ENCODE data around the gene PRTN3. TPM values are rescaled to one million over a fixed set of nuclear protein-coding genes. Genes with fewer than 3 reads are reported as not detected.

PRTN3 gene
- total RNA-seq, 2 donors from 2014 or later = not detected

Other genes with a start within 250 kb of the PRTN3 start
- gene POLRMT, start 207.5 kb upstream of the PRTN3 start, total RNA-seq = 10 to 100 TPM; 61.3 to 64.7 TPM
- gene FGF22, start 201.1 kb upstream of the PRTN3 start, total RNA-seq = under 1 TPM; 0.65 to 0.68 TPM
- gene RNF126, start 177.8 kb upstream of the PRTN3 start, total RNA-seq = 100 to 1,000 TPM; 105 to 126 TPM
- 1 to 10 TPM; 1.3 to 2.0 TPM for gene FSTL3, start 164.6 kb upstream of the PRTN3 start, total RNA-seq
- gene PRSS57, start 145.5 kb upstream of the PRTN3 start, total RNA-seq = not detected
- gene PALM, start 132.1 kb upstream of the PRTN3 start, total RNA-seq = not detected
- gene MISP, start 89.9 kb upstream of the PRTN3 start, total RNA-seq = not detected
- 100 to 1,000 TPM; 334 to 341 TPM for gene PTBP1, start 43.5 kb upstream of the PRTN3 start, total RNA-seq
- gene PLPPR3, start 19.0 kb upstream of the PRTN3 start, total RNA-seq = not detected
- 1 to 10 TPM in 1 of 2 donors, under 1 TPM in 1; 0.90 to 1.2 TPM for gene AZU1, start 13.2 kb upstream of the PRTN3 start, total RNA-seq
- not detected for gene ELANE, start 11.3 kb downstream of the PRTN3 start, total RNA-seq
- gene CFD, start 18.7 kb downstream of the PRTN3 start, total RNA-seq = 1 to 10 TPM; 1.9 to 5.3 TPM
- gene MED16, start 52.2 kb downstream of the PRTN3 start, total RNA-seq = 10 to 100 TPM; 59.6 to 71.3 TPM
- gene RNU6-9, start 52.5 kb downstream of the PRTN3 start, total RNA-seq = not detected
- 100 to 1,000 TPM; 233 to 243 TPM for gene R3HDM4, start 72.2 kb downstream of the PRTN3 start, total RNA-seq
- gene KISS1R, start 76.3 kb downstream of the PRTN3 start, total RNA-seq = under 1 TPM; 0.94 to 0.99 TPM
- 10 to 100 TPM in 1 of 2 donors, 1 to 10 TPM in 1; 8.1 to 11.8 TPM for gene ARID3A, start 85.0 kb downstream of the PRTN3 start, total RNA-seq
- gene WDR18, start 143.3 kb downstream of the PRTN3 start, total RNA-seq = 10 to 100 TPM; 18.2 to 42.8 TPM
- gene GRIN3B, start 159.4 kb downstream of the PRTN3 start, total RNA-seq = 1 to 10 TPM in 1 of 2 donors, not detected in 1; 1.8 TPM
- gene TMEM259, start 180.1 kb downstream of the PRTN3 start, total RNA-seq = 100 to 1,000 TPM; 270 to 318 TPM
- not detected for gene RNU6-2, start 180.5 kb downstream of the PRTN3 start, total RNA-seq
- 100 to 1,000 TPM; 263 to 301 TPM for gene CNN2, start 185.6 kb downstream of the PRTN3 start, total RNA-seq
- gene ABCA7, start 199.1 kb downstream of the PRTN3 start, total RNA-seq = 100 to 1,000 TPM; 107 to 112 TPM
- 100 to 1,000 TPM; 603 to 646 TPM for gene ARHGAP45, start 226.2 kb downstream of the PRTN3 start, total RNA-seq

All from T-helper 17 cell (primary cell).